Measurements from ENCODE around the gene VSIG10. TPM values are rescaled to one million over a fixed set of nuclear protein-coding genes. Genes with fewer than 3 reads are reported as not detected.
"Not testable (repeated sequence)": the region's sequence is repeated elsewhere in the genome, so short reads cannot be mapped to it uniquely, and the experiment has no call there.

VSIG10 gene
- total RNA-seq, 1 experiment from 2014 or later: 12.7 TPM

- DNase-seq (ENCODE audit: low spot score): no peak
Measured at GRCh38 chr12:118033902-118034301, 69.9 kb downstream of the VSIG10 start.

DNA sequence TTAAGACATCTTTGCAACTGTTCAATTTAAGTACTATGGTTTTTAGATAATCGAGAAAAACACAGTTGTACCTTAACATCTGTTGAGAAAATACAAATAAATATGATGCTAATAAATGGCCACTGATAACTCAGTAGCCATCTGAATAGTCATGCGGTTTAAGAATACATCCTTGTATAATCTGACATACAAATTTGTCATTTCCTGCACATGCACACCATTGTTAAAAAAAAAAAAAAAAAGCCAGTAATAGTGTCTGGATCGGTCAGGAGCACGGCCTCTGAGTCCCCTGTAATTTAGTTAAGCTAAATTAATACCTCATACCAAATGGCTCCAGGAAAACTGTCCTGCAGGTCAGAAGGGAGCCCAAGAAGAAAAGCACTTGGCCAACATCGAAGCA is 70.5 kb downstream of the VSIG10 start:
- DNase-seq (ENCODE audit: low spot score): no peak

GRCh38 chr12:118032188-118032587 is 71.6 kb downstream of the VSIG10 start:
- no peak for DNase-seq (ENCODE audit: low spot score)

- no peak for DNase-seq (ENCODE audit: low spot score)
Measured at GRCh38 chr12:118029166-118029565, 74.6 kb downstream of the VSIG10 start.

DNA sequence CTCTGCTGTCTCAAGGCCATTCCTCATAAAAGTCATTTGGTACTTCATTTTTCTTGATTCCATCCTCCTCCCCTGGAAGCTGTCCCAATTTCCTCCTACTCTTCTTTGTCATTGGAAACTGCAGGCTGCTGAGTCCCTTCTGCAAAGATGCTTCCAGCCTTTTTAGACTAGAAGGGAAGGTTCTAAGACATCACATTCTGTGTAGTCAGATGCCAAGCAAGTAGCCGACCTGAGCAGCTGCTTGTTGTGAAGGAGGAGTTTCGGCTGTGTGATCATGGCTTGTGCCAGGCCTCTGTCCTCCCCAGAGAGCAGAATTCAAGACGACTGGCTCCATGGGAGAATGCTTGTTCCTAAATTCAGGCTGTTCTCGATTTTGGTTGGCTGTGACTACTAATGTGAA is 78.6 kb downstream of the VSIG10 start:
- DNase-seq (ENCODE audit: low spot score): no peak

- DNase-seq (ENCODE audit: low spot score): no peak
Measured at GRCh38 chr12:118023301-118023860, 80.4 kb downstream of the VSIG10 start.

GRCh38 chr12:118022728-118023109 is 81.1 kb downstream of the VSIG10 start:
- DNase-seq (ENCODE audit: low spot score): no peak

GRCh38 chr12:118022097-118022727 is 81.6 kb downstream of the VSIG10 start:
- not testable (repeated sequence) for DNase-seq (ENCODE audit: low spot score)

- no peak for DNase-seq (ENCODE audit: low spot score)
Measured at GRCh38 chr12:118020036-118020435, 83.8 kb downstream of the VSIG10 start.

DNA sequence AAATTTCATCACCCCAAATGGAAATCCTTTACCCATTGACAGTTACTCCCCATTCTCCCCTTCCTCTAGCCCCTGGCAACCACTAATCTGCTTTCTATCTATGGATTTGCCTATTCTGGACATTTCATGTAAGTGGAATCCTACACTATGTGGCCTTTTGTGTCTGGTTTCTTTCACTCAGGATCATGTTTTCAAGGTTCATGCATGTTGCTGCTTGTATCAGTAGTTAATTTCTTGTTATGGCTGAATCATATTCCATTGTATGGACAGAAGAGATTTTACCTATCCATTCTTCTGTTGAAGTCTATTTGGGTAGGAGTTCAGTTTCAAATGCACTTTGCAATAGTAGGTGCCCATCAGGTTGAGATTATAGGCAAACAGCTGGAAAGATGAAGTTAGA is 85.9 kb downstream of the VSIG10 start:
- no peak for DNase-seq (ENCODE audit: low spot score)

- DNase-seq (ENCODE audit: low spot score): peak; percentile 96
Measured at GRCh38 chr12:118016424-118017264, 87.2 kb downstream of the VSIG10 start, which contains the start of gene RFC5. RFC5 (plus strand) TSS chr12:118016703; CDS start chr12:118016828, 125 bp downstream.

- DNase-seq (ENCODE audit: low spot score): no peak
Measured at GRCh38 chr12:118015944-118016343, 87.9 kb downstream of the VSIG10 start.

- no peak for DNase-seq (ENCODE audit: low spot score)
Measured at GRCh38 chr12:118015306-118015705, 88.5 kb downstream of the VSIG10 start.

Other genes with a start within 250 kb of the VSIG10 start
- 0.06 TPM in 1 of 2 replicates, not detected in the other for gene KSR2, start 135.0 kb downstream of the VSIG10 start, total RNA-seq (2014; rRNA removed; shearing (Covaris generic))
- 45.0 and 49.2 TPM in 2 replicates for gene RFC5, start 87.3 kb downstream of the VSIG10 start, total RNA-seq (2014; rRNA removed; shearing (Covaris generic))
- 138 and 178 TPM in 2 replicates for gene WSB2, start 42.8 kb downstream of the VSIG10 start, total RNA-seq (2014; rRNA removed; shearing (Covaris generic))
- 150 and 167 TPM in 2 replicates for gene PEBP1, start 32.1 kb upstream of the VSIG10 start, total RNA-seq (2014; rRNA removed; shearing (Covaris generic))